Regular cardiac myocyte (primary cell): ENCODE measurements around the gene MBD6. TPM values are rescaled to one million over a fixed set of nuclear protein-coding genes. Genes with fewer than 3 reads are reported as not detected.

ENCODE experiments used
- total RNA-seq: library from RNA; depleted of rRNA; stranded (reverse); fragments of >200 nt; gene quantifications from 2 replicates; pipeline ENCODE4 v1.2.3, GENCODE V29; 2014

The MBD6 gene, protein sequence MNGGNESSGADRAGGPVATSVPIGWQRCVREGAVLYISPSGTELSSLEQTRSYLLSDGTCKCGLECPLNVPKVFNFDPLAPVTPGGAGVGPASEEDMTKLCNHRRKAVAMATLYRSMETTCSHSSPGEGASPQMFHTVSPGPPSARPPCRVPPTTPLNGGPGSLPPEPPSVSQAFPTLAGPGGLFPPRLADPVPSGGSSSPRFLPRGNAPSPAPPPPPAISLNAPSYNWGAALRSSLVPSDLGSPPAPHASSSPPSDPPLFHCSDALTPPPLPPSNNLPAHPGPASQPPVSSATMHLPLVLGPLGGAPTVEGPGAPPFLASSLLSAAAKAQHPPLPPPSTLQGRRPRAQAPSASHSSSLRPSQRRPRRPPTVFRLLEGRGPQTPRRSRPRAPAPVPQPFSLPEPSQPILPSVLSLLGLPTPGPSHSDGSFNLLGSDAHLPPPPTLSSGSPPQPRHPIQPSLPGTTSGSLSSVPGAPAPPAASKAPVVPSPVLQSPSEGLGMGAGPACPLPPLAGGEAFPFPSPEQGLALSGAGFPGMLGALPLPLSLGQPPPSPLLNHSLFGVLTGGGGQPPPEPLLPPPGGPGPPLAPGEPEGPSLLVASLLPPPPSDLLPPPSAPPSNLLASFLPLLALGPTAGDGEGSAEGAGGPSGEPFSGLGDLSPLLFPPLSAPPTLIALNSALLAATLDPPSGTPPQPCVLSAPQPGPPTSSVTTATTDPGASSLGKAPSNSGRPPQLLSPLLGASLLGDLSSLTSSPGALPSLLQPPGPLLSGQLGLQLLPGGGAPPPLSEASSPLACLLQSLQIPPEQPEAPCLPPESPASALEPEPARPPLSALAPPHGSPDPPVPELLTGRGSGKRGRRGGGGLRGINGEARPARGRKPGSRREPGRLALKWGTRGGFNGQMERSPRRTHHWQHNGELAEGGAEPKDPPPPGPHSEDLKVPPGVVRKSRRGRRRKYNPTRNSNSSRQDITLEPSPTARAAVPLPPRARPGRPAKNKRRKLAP
- 2.9 and 3.9 TPM in 2 replicates for total RNA-seq

DNA sequence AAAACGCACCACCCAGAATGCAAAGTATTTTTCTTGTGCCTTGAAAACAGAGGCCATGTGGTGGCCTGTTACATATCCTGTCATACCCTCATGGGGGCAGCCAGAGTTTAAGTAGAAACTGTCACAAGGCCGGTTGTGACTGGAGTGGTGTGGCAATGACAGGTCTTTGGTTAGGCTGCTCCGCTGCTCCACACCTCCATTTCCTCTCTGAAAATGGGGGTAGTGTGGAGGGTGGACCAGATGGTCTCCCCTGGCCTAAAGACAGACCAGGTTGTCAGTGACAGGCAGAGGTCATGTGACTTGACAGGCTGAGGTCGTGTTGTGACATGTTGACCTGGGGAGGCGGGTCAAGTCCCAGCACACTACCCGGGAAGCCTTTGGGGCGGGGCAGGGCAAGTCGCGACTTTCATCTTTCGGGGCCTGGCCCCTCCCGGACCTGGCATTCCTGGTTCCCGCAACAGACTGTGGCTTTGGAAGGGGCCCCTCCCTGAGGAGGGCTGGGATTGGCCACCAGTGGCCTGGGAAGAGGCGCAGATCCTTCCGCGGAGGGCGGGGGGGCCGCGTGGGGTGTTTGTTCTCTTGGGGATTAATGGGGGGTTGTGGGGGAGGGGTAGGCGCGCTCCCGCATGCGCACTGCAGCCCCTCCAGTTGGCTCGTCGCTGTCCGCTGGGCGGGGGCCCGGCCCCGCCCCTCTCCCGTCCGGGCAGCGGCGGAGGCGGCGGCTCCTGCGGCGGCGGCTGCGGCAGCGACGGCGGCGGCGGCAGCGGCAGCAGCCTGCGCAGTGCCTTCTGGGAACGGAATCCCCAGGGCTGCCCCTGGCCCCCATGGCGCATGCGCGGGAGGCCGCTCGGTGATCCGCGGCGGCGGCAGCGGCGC is at the start of gene MBD6:
Gene MBD6 (plus strand): TSS at position 814 of the 876 bp plus-strand sequence. CDS start 1,480 bp downstream, outside the sequence.

DNA sequence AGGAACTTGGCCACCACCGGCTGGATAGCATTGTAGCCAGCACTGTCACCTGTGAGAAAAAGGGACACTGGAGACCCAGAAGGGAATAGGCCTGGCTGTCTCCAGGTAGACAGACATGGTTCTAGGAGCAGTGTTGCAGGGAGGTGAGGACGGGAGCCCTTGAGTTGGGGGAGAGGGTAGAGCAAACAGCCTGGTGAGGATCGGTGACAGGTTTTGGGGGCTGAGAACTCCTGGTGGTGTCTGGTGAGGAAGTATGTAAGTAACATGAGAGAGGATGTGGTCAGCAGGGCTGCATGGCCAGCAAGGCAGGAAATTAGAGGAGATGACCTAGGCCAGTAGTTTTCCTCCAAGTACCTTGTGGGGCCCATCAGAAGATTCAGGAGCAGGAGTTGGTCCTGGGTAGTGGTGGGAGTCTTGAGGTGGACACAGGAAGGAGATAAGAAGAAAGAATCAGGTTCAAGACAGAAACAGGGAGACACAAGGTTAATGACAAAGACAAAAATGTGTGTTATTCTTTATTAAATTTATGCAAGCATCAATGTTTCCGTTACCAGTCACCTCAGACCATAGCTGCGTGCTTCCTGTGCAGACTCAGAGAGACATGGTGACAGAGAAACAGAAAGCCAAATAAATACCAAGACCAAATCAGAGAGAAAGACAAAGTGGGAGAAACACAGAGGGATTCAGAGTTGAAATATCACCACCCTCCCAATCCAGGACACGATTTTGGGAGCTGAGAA is 43.1 kb upstream of the MBD6 start, which contains the start of gene ARHGAP9:
Gene ARHGAP9 (minus strand): TSS at position 491 of the 740 bp plus-strand sequence. CDS start 460 bp downstream, at position 31.

DNA sequence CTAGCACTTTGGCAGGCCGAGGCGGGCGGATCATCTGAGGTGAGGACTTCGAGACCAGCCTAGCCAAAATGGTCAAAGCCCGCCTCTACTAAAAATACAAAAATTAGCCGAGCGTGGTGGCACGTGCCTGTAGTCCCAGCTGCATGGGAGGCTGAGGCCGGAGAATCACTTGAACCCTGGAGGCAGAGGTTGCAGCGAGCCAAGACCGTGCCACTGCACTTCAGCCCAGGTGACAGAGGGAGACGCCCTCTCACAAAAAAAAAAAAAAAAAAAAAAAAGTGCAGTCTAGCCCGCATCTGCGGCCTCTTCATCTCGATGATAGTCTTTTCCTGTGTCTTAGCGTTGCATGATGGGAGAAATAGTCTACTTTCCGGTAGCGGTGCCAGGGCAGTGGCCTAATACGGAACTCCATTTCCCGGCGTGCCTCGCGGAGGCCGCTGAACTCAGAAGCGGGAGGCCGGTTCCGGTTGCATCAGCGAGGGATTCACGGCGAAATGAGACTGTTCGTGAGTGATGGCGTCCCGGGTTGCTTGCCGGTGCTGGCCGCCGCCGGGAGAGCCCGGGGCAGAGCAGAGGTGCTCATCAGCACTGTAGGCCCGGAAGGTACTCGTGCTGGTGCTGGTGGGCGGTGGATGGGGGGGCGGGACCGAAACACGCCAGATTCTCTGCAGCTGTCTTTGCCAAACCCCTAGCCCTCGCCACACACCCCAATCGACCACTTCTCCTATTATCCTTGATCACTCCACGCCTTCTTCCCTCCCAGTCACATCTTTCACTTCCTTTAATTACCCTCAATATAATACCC is 34.8 kb upstream of the MBD6 start, which contains the start of gene MARS1:
Gene MARS1 (plus strand): TSS at position 472 of the 805 bp plus-strand sequence. CDS start 23 bp downstream, at position 495.

GRCh38 chr12:57520053-57520818 is 2.4 kb upstream of the MBD6 start, which contains the start of gene DDIT3:
Gene DDIT3, minus strand, starts transcription at chr12:57520514. Its CDS starts 3,108 bp downstream, at chr12:57517406.

GRCh38 chr12:57546438-57547287 is 24.0 kb downstream of the MBD6 start, which contains the start of gene DCTN2:
Gene DCTN2, minus strand, starts transcription at chr12:57547192. Its CDS starts 129 bp downstream, at chr12:57547063.

GRCh38 chr12:57549909-57550640 is 27.5 kb downstream of the MBD6 start, which contains the start of gene KIF5A:
Gene KIF5A, plus strand, starts transcription at chr12:57550044. Its CDS starts 228 bp downstream, at chr12:57550272.

Other genes with a start within 250 kb of the MBD6 start
- 6.9 and 8.7 TPM in 2 replicates for gene R3HDM2, start 91.8 kb upstream of the MBD6 start, total RNA-seq
- not detected in 2 replicates for gene INHBC, start 88.0 kb upstream of the MBD6 start, total RNA-seq
- 0.38 and 0.85 TPM in 2 replicates for gene INHBE, start 67.5 kb upstream of the MBD6 start, total RNA-seq
- gene GLI1, start 63.0 kb upstream of the MBD6 start, total RNA-seq = under 0.01 and 0.38 TPM in 2 replicates
- gene ARHGAP9, start 43.0 kb upstream of the MBD6 start, total RNA-seq = 0.38 TPM in 1 of 2 replicates, not detected in the other
- gene MARS1, start 34.8 kb upstream of the MBD6 start, total RNA-seq = 81.5 and 172 TPM in 2 replicates
- gene DDIT3, start 2.3 kb upstream of the MBD6 start, total RNA-seq = 17.6 and 85.4 TPM in 2 replicates
- 79.5 and 89.1 TPM in 2 replicates for gene DCTN2, start 24.4 kb downstream of the MBD6 start, total RNA-seq
- 0.19 and 0.28 TPM in 2 replicates for gene KIF5A, start 27.2 kb downstream of the MBD6 start, total RNA-seq
- gene PIP4K2C, start 68.4 kb downstream of the MBD6 start, total RNA-seq = 18.2 and 19.2 TPM in 2 replicates
- 5.4 and 14.7 TPM in 2 replicates for gene DTX3, start 82.0 kb downstream of the MBD6 start, total RNA-seq
- gene ARHGEF25, start 88.6 kb downstream of the MBD6 start, total RNA-seq = 12.5 and 27.1 TPM in 2 replicates
- gene B4GALNT1, start 110.4 kb downstream of the MBD6 start, total RNA-seq = 1.9 and 2.8 TPM in 2 replicates
- gene OS9, start 171.3 kb downstream of the MBD6 start, total RNA-seq = 133 and 376 TPM in 2 replicates
- gene AGAP2, start 215.9 kb downstream of the MBD6 start, total RNA-seq = 0.19 and 0.28 TPM in 2 replicates
- 86.3 and 103 TPM in 2 replicates for gene TSPAN31, start 222.2 kb downstream of the MBD6 start, total RNA-seq
- gene CDK4, start 229.5 kb downstream of the MBD6 start, total RNA-seq = 146 and 166 TPM in 2 replicates
- 0.77 and 3.1 TPM in 2 replicates for gene MARCHF9, start 232.3 kb downstream of the MBD6 start, total RNA-seq
- 0.19 and 1.1 TPM in 2 replicates for gene CYP27B1, start 244.3 kb downstream of the MBD6 start, total RNA-seq
- gene METTL1, start 249.3 kb downstream of the MBD6 start, total RNA-seq = 5.9 and 15.7 TPM in 2 replicates
- gene EEF1AKMT3, start 249.8 kb downstream of the MBD6 start, total RNA-seq = 3.8 and 12.1 TPM in 2 replicates